Measurements from ENCODE around the gene IL1RAPL1. TPM values are rescaled to one million over a fixed set of nuclear protein-coding genes. Genes with fewer than 3 reads are reported as not detected.
A peak's percentile ranks its signal among the peaks of the same experiment; 100 is the strongest.

IL1RAPL1 gene
- total and polyA plus RNA-seq, 2 experiments from 2014 or later = 0.18 to 0.49 TPM

GRCh38 chrX:28843817-28844216 lies 256.6 kb downstream of the IL1RAPL1 start:
- no peaks in the 10 kb centered on the region for H3F3A ChIP-seq (replicated peaks; ENCODE audit: low read depth)
- H3K4me3 Mint-ChIP-seq = no peak overlapping the region
- H3K27ac ChIP-seq (ENCODE audit: low read depth) = peak overlapping the region; percentile 71
- no peaks in the 10 kb centered on the region for H3K36me3 ChIP-seq (ENCODE audit: insufficient read depth)
- peak overlapping the region; percentile 44 for H3K4me2 ChIP-seq
- DNase-seq (ENCODE audit: low spot score) (peak; percentile 19), ATAC-seq (peak; percentile 46; the same call in 2 of the 3 replicates)
- H3K27me3 ChIP-seq (ENCODE audit: insufficient read depth) = no peaks in the 10 kb centered on the region
- no peaks in the 10 kb centered on the region for H3K27me3 Mint-ChIP-seq (ENCODE audit: insufficient read depth, low read depth, poor library complexity)
- peaks cover 22% of the 10 kb centered on the region for H3K4me1 Mint-ChIP-seq
- no peaks in the 10 kb centered on the region for H3K9me3 Mint-ChIP-seq
- H3K4me3 ChIP-seq = no peak overlapping the region
- H3K9me2 ChIP-seq (ENCODE audit: insufficient read depth) = no peaks in the 10 kb centered on the region
- no peaks in the 10 kb centered on the region for H3K79me2 ChIP-seq (replicated peaks; ENCODE audit: insufficient read depth)
- H3K36me3 Mint-ChIP-seq (ENCODE audit: low read depth) = no peaks in the 10 kb centered on the region
- H3K27ac Mint-ChIP-seq = no peak overlapping the region
- H4K20me1 ChIP-seq (replicated peaks; ENCODE audit: insufficient read depth) = no peaks in the 10 kb centered on the region
- peaks cover 19% of the 10 kb centered on the region for H3K4me1 ChIP-seq (ENCODE audit: insufficient read depth)
- TF ChIP-seq NANOG (IDR thresholded peaks at IDR 0.05; ENCODE audit: borderline replicate concordance) = peak; percentile 48; the same call in 1 of the 2 replicates
- TF ChIP-seq ZNF462 (CRISPR knock-in tag; IDR thresholded peaks at IDR 0.05) = no peak
- TF ChIP-seq EZH2phosphoT487 (IDR thresholded peaks at IDR 0.05; ENCODE audit: unreplicated experiment) = no peak
- H2AFZ ChIP-seq = no peak overlapping the region

- Histone ChIP-seq H3K27ac (ENCODE audit: low read depth) (no peak overlapping the region), H3K4me2 (no peak overlapping the region), H3K79me2 (replicated peaks; ENCODE audit: insufficient read depth) (no peaks in the 10 kb centered on the region), H3K4me3 (no peak overlapping the region), H3K36me3 (ENCODE audit: insufficient read depth) (no peaks in the 10 kb centered on the region), H4K20me1 (replicated peaks; ENCODE audit: insufficient read depth) (no peaks in the 10 kb centered on the region), H3K27me3 (ENCODE audit: insufficient read depth) (no peaks in the 10 kb centered on the region), H3K4me1 (ENCODE audit: insufficient read depth) (peaks cover 16% of the 10 kb centered on the region), H3F3A (replicated peaks; ENCODE audit: low read depth) (no peaks in the 10 kb centered on the region), H3K9me2 (ENCODE audit: insufficient read depth) (no peaks in the 10 kb centered on the region), H2AFZ (no peak overlapping the region)
- Mint-ChIP-seq H3K36me3 (ENCODE audit: low read depth) (no peaks in the 10 kb centered on the region), H3K27me3 (ENCODE audit: insufficient read depth, low read depth, poor library complexity) (peaks cover 2% of the 10 kb centered on the region), H3K4me1 (peaks cover 30% of the 10 kb centered on the region), H3K27ac (peak overlapping the region; percentile 14; the same call in 1 of the 2 replicates), H3K9me3 (no peaks in the 10 kb centered on the region), H3K4me3 (no peak overlapping the region)
- ATAC-seq (peak; percentile 29; the same call in 1 of the 3 replicates), DNase-seq (ENCODE audit: low spot score) (no peak)
- no peak for TF ChIP-seq EZH2phosphoT487 (IDR thresholded peaks at IDR 0.05; ENCODE audit: unreplicated experiment)
- no peak for TF ChIP-seq ZNF462 (CRISPR knock-in tag; IDR thresholded peaks at IDR 0.05)
Measured at GRCh38 chrX:28847423-28847822, 260.2 kb downstream of the IL1RAPL1 start.

Data from GM23338 (cell line).